Measurements from ENCODE around the gene TAF3.

TAF3 gene

DNA sequence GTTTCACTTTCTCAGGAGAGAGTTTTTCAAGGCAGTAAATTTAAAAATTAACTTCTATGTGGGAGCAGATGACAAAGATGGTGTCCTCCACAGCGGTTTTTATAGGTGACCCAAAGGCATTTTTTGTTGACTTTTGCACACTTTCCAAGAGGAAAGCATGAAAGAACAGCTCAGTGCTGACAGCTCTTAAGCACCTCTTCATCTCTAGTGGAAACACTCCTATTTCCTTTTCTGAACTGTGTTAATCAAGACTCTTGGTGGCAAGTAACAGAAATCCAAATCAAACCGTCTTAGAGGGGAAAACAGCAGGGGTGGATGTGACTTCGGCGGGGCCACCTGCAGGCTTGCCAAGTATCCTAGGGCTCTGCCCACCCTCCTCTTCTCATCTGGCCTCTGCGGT, 164.4 kb downstream of the TAF3 start:
- Histone ChIP-seq H3K27me3 (ENCODE audit: low read depth, low read length) (no peaks in the 10 kb centered on the region), H3K4me1 (ENCODE audit: control insufficient read depth in 1 of 2, insufficient read depth in 2 of 2, low read length in 2 of 2) (no peaks in the 10 kb centered on the region)

DNA sequence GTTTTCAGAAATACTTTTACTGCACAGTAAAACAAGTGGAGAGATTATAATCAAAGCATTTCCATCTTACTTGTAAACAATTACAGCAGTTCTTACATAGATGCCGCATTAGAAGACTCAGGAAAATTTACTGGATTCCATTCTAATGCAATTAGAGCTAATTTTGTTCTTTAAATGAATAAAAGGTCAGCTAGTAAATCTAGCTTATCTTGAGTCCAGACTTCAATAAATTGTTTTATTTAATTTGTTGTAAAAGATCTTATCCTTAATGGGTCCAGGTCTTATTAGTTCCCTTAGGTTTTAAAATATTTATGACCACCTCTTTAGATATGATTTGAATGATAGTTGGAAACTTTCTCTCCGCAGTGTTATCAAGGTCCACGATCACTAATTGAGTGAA, 166.0 kb downstream of the TAF3 start:
- peaks cover 0 to 7% of the 10 kb centered on the region in 2 donors for H3K36me3 ChIP-seq (ENCODE audit: control insufficient read depth in 1 of 2, insufficient read depth in 2 of 2, low read length in 2 of 2)
- H3K4me3 ChIP-seq (ENCODE audit: low read depth in 1 of 2, low read length in 2 of 2) = no peak overlapping the region
- H3K27ac ChIP-seq (ENCODE audit: low read length) = no peak overlapping the region
- H3K4me1 ChIP-seq (ENCODE audit: control insufficient read depth in 1 of 2, insufficient read depth in 2 of 2, low read length in 2 of 2) = no peaks in the 10 kb centered on the region
- H3K9me3 ChIP-seq (ENCODE audit: control insufficient read depth in 1 of 2, low read length in 2 of 2) = no peaks in the 10 kb centered on the region
- H3K27me3 ChIP-seq (ENCODE audit: low read depth, low read length) = no peaks in the 10 kb centered on the region

More for the DNA sequence above, 164.4 kb downstream of the TAF3 start:
- H3K4me3 ChIP-seq (ENCODE audit: low read depth in 1 of 2, low read length in 2 of 2) = no peak overlapping the region
- peaks cover 0 to 17% of the 10 kb centered on the region in 2 donors for H3K36me3 ChIP-seq (ENCODE audit: control insufficient read depth in 1 of 2, insufficient read depth in 2 of 2, low read length in 2 of 2)
- H3K27ac ChIP-seq (ENCODE audit: low read length) = no peak overlapping the region
- H3K9me3 ChIP-seq (ENCODE audit: control insufficient read depth in 1 of 2, low read length in 2 of 2) = no peaks in the 10 kb centered on the region

DNA sequence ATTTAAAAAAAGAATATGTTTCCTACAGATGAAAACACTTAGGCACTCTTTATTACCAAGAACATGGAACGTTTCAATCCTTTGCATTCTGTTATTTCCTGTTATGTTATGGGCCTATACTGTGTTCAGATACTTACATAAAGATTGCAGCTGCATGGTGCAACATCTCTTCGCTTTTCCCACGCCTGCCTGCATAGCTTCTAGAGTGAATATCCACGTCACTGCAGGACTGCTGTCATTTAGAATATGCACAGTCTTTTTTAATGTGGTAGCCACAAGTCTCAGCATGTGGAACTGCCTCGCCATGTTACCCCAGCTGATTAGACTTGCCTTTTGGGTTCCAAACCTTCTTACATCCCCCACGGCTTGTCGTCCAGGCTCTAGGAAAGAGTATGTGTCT, 166.6 kb downstream of the TAF3 start:
- H3K4me3 ChIP-seq (ENCODE audit: low read depth in 1 of 2, low read length in 2 of 2) = no peak overlapping the region
- no peaks in the 10 kb centered on the region for H3K27me3 ChIP-seq (ENCODE audit: low read depth, low read length)
- no peaks in the 10 kb centered on the region for H3K4me1 ChIP-seq (ENCODE audit: control insufficient read depth in 1 of 2, insufficient read depth in 2 of 2, low read length in 2 of 2)
- peaks cover 0 to 7% of the 10 kb centered on the region in 2 donors for H3K36me3 ChIP-seq (ENCODE audit: control insufficient read depth in 1 of 2, insufficient read depth in 2 of 2, low read length in 2 of 2)
- H3K27ac ChIP-seq (ENCODE audit: low read length) = no peak overlapping the region
- no peaks in the 10 kb centered on the region for H3K9me3 ChIP-seq (ENCODE audit: control insufficient read depth in 1 of 2, low read length in 2 of 2)

DNA sequence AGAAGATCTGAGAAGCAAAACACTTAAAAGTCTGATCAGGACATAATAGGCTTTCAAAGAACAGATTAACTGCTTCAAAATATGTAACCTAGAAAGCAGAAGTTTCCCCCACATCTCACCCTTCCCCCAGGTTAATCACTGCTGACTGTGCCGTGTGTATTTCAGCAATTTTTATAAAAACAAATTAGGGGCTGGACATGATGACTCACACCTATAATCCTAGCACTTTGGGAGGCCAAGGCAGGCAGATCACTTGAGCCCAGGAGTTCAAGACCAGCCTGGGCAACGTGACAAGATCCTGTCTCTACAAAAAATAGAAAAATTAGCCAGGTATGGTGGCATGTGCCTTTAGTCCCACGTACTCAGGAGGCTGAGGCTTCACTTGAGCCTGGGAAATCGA, 168.5 kb downstream of the TAF3 start:
- H3K27ac ChIP-seq (ENCODE audit: low read length) = no peak overlapping the region

DNA sequence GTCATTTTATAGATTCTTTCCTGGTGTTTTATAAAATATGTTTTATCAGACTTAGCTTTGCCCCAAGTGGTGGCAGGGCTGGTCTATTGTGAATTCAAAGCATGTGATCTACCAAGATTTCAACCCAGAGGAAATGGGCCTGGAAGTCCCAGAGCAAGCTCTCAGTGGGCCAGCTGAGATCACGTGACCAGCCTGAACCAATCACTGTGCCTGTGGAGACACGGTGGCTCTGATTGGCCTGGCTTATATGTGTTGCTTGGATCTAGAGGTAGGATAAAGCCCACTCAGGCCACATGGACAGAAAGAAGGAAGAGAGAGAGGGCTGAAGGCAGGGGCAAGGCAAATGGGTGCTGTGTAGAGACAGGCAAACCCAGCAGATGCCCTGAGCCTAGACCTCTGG, 170.7 kb downstream of the TAF3 start:
- no peaks in the 10 kb centered on the region for H3K4me1 ChIP-seq (ENCODE audit: control insufficient read depth in 1 of 2, insufficient read depth in 2 of 2, low read length in 2 of 2)
- H3K4me3 ChIP-seq (ENCODE audit: low read depth in 1 of 2, low read length in 2 of 2) = no peak overlapping the region
- no peaks in the 10 kb centered on the region for H3K27me3 ChIP-seq (ENCODE audit: low read depth, low read length)
- H3K9me3 ChIP-seq (ENCODE audit: control insufficient read depth in 1 of 2, low read length in 2 of 2) = no peaks in the 10 kb centered on the region
- H3K27ac ChIP-seq (ENCODE audit: low read length) = no peak overlapping the region
- H3K36me3 ChIP-seq (ENCODE audit: control insufficient read depth in 1 of 2, insufficient read depth in 2 of 2, low read length in 2 of 2) = no peaks in the 10 kb centered on the region

More for the DNA sequence above, 168.5 kb downstream of the TAF3 start:
- Histone ChIP-seq H3K9me3 (ENCODE audit: control insufficient read depth in 1 of 2, low read length in 2 of 2) (no peaks in the 10 kb centered on the region), H3K4me1 (ENCODE audit: control insufficient read depth in 1 of 2, insufficient read depth in 2 of 2, low read length in 2 of 2) (no peaks in the 10 kb centered on the region), H3K27me3 (ENCODE audit: low read depth, low read length) (no peaks in the 10 kb centered on the region), H3K4me3 (ENCODE audit: low read depth in 1 of 2, low read length in 2 of 2) (no peak overlapping the region), H3K36me3 (ENCODE audit: control insufficient read depth in 1 of 2, insufficient read depth in 2 of 2, low read length in 2 of 2) (no peaks in the 10 kb centered on the region)

DNA sequence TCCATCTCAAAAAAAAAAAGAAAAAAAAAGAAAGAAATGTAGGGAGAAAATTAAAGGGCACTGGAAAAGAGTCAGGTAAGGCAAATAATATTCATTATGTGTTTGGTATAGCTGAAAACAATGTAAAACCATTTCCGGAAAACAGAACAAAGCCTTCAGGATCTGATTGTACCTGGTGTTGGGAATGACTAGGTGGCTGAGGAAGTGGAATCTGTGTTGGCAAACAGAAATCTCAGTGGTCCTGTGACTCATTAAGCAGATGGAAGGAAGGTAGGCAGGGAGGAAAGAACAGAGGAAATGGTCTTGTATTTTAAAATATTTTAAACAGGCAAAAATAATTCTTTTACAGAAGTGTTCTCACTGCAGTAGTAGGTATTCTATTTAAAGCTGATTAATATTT, 180.5 kb downstream of the TAF3 start:
- H3K9me3 ChIP-seq (ENCODE audit: control insufficient read depth in 1 of 2, low read length in 2 of 2) = no peaks in the 10 kb centered on the region
- H3K27me3 ChIP-seq (ENCODE audit: low read depth, low read length) = no peaks in the 10 kb centered on the region
- H3K4me1 ChIP-seq (ENCODE audit: control insufficient read depth in 1 of 2, insufficient read depth in 2 of 2, low read length in 2 of 2) = no peaks in the 10 kb centered on the region
- no peak overlapping the region for H3K27ac ChIP-seq (ENCODE audit: low read length)
- peaks cover 0 to 2% of the 10 kb centered on the region in 2 donors for H3K36me3 ChIP-seq (ENCODE audit: control insufficient read depth in 1 of 2, insufficient read depth in 2 of 2, low read length in 2 of 2)
- no peak overlapping the region for H3K4me3 ChIP-seq (ENCODE audit: low read depth in 1 of 2, low read length in 2 of 2)

DNA sequence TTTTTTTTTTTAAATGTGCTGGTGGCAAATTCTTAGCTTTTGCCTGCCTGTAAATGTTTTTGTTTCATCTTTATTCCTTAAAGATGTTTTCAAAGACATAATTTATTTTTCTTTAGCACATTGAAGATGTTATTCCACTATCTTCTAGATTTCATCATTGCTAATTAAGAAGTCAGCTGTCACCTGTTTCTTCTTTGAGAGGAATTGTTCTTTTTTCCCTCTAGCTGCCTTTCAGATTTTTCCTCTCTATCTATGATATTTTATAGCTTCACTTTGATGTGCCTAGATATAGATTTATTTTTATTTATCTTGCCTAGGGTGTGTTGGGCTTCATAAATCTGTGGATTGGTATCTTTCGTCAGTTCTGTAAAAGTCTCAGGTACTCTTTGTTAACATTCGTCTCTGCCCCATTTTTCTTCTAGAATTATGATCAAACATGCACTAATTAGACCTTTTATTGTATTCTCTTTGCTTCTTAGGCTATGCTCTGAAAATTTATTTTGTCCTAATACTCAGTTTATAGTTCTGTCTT, 186.2 kb downstream of the TAF3 start:
- no peaks in the 10 kb centered on the region for H3K27me3 ChIP-seq (ENCODE audit: low read depth, low read length)
- H3K4me1 ChIP-seq (ENCODE audit: control insufficient read depth in 1 of 2, insufficient read depth in 2 of 2, low read length in 2 of 2) = no peaks in the 10 kb centered on the region
- H3K36me3 ChIP-seq (ENCODE audit: control insufficient read depth in 1 of 2, insufficient read depth in 2 of 2, low read length in 2 of 2) = peaks cover 2 to 18% of the 10 kb centered on the region in 2 donors
- peaks cover 7 to 10% of the 10 kb centered on the region in 2 donors for H3K9me3 ChIP-seq (ENCODE audit: control insufficient read depth in 1 of 2, low read length in 2 of 2)
- no peak overlapping the region for H3K27ac ChIP-seq (ENCODE audit: low read length)
- no peak overlapping the region for H3K4me3 ChIP-seq (ENCODE audit: low read depth in 1 of 2, low read length in 2 of 2)

DNA sequence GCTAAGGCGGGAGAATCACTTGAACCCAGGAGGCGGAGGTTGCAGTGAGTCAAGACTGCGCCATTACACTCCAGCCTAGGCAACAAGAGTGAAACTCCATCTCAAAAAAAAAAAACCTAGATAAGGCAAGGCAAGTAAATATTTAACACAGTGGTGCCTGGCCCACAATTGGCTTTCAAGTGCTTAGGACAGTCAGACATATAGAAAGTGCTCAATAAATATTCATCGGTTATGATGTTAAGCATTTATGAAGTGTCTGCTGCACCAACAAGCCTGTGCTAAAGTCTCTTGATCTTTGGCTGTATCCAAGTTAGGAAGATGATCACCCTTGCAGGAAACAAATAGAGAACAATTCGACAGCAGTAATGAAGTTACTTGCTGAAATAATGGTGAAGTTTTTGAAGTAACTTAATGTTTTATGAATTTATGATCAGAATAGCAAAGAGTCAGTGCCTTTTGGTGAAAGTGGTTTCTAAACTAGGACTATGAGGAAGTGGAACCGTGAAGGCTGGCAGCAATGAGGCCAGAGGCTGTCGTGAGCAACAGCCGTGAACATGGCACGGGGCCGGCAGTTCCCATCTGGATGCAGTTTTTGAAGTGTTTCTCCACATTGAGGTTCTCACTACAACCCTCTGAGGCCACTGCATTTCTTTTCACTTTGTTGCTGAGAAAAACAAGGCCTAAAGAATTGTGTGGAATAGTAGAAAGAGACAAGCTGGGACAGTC, 188.1 kb downstream of the TAF3 start:
- Histone ChIP-seq H3K4me3 (ENCODE audit: low read depth in 1 of 2, low read length in 2 of 2) (no peak overlapping the region), H3K9me3 (ENCODE audit: control insufficient read depth in 1 of 2, low read length in 2 of 2) (peaks cover 7 to 10% of the 10 kb centered on the region in 2 donors), H3K36me3 (ENCODE audit: control insufficient read depth in 1 of 2, insufficient read depth in 2 of 2, low read length in 2 of 2) (peaks cover 9 to 34% of the 10 kb centered on the region in 2 donors), H3K27me3 (ENCODE audit: low read depth, low read length) (no peaks in the 10 kb centered on the region), H3K27ac (ENCODE audit: low read length) (no peak overlapping the region), H3K4me1 (ENCODE audit: control insufficient read depth in 1 of 2, insufficient read depth in 2 of 2, low read length in 2 of 2) (no peaks in the 10 kb centered on the region)

DNA sequence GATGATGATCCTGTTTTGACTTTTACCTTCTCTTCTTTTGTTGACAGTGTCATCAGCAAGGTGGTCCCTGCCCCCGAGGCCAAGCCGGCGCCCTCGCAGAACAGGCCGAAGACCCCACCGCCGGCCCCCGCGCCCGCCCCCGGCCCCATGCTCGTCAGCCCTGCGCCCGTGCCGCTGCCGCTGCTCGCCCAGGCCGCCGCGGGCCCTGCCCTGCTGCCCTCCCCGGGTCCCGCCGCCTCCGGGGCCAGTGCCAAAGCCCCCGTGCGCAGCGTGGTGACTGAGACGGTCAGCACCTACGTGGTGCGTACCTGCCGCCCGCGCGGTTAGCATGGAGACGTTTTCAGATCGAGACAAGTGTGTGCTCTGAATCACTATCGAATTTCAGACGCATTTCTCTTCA, 190.7 kb downstream of the TAF3 start:
- no peak overlapping the region for H3K4me3 ChIP-seq (ENCODE audit: low read depth in 1 of 2, low read length in 2 of 2)
- peaks cover 6 to 10% of the 10 kb centered on the region in 2 donors for H3K9me3 ChIP-seq (ENCODE audit: control insufficient read depth in 1 of 2, low read length in 2 of 2)
- H3K27me3 ChIP-seq (ENCODE audit: low read depth, low read length) = no peaks in the 10 kb centered on the region
- no peak overlapping the region for H3K27ac ChIP-seq (ENCODE audit: low read length)
- no peaks in the 10 kb centered on the region for H3K4me1 ChIP-seq (ENCODE audit: control insufficient read depth in 1 of 2, insufficient read depth in 2 of 2, low read length in 2 of 2)
- peaks cover 12 to 42% of the 10 kb centered on the region in 2 donors for H3K36me3 ChIP-seq (ENCODE audit: control insufficient read depth in 1 of 2, insufficient read depth in 2 of 2, low read length in 2 of 2)

DNA sequence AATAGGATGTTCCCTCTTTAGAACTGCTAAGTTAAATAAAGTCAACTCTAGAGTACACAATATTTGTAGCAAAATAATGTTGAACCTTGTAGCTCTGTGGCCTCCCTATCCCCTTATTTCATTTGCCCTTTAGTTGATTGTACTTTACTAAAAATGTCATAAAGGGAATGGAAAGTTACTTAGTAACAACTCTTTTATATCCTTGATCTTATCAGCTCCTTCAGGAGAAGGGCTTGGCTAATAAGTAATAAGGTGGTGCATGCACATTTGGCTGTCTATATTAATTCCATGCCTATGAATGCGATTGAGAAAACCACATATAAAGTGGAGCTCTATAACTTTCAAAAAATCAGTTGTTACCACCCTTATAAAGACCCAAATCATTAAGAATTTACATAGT, 194.7 kb downstream of the TAF3 start:
- Histone ChIP-seq H3K27ac (ENCODE audit: low read length) (no peak overlapping the region), H3K36me3 (ENCODE audit: control insufficient read depth in 1 of 2, insufficient read depth in 2 of 2, low read length in 2 of 2) (peaks cover 24 to 50% of the 10 kb centered on the region in 2 donors), H3K4me1 (ENCODE audit: control insufficient read depth in 1 of 2, insufficient read depth in 2 of 2, low read length in 2 of 2) (no peaks in the 10 kb centered on the region), H3K4me3 (ENCODE audit: low read depth in 1 of 2, low read length in 2 of 2) (no peak overlapping the region), H3K27me3 (ENCODE audit: low read depth, low read length) (no peaks in the 10 kb centered on the region), H3K9me3 (ENCODE audit: control insufficient read depth in 1 of 2, low read length in 2 of 2) (no peaks in the 10 kb centered on the region)

DNA sequence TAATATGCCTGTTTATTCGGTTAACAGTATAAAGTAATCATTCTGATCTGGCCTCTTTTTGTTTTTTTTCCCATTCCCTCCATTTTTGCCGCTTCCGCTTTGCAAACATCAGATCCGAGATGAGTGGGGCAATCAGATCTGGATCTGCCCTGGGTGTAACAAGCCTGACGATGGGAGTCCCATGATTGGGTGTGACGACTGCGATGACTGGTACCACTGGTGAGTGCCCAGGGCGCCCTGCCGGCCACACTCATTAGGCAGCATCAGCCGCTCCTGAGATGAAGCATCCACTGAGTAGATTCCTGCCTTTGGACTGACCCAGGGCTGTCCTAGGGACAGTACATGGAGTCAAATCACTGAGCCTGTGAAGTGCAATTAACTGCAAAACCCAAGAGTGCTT, 195.3 kb downstream of the TAF3 start:
- Histone ChIP-seq H3K9me3 (ENCODE audit: control insufficient read depth in 1 of 2, low read length in 2 of 2) (no peaks in the 10 kb centered on the region), H3K27me3 (ENCODE audit: low read depth, low read length) (no peaks in the 10 kb centered on the region), H3K4me3 (ENCODE audit: low read depth in 1 of 2, low read length in 2 of 2) (no peak overlapping the region), H3K27ac (ENCODE audit: low read length) (no peak overlapping the region), H3K36me3 (ENCODE audit: control insufficient read depth in 1 of 2, insufficient read depth in 2 of 2, low read length in 2 of 2) (peaks cover 24 to 48% of the 10 kb centered on the region in 2 donors), H3K4me1 (ENCODE audit: control insufficient read depth in 1 of 2, insufficient read depth in 2 of 2, low read length in 2 of 2) (no peaks in the 10 kb centered on the region)

DNA sequence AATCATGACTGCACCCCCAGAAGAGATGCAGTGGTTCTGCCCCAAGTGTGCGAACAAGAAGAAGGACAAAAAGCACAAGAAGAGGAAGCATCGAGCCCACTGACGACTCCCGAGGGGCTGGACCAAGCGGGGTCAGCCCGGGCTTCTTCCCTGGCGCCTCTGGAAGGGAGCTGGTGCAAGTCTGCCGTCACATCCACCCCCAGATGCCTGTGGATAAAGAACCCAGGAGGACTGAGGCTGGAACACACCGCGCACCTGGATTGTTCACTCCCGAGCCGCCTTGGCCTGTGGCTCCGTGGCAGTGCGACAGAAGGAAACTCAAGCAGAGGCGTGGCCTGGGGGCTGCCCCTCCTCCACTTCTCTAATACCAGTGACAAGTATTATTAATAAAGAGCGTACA, 196.3 kb downstream of the TAF3 start:
- Histone ChIP-seq H3K36me3 (ENCODE audit: control insufficient read depth in 1 of 2, insufficient read depth in 2 of 2, low read length in 2 of 2) (peaks cover 24 to 41% of the 10 kb centered on the region in 2 donors), H3K4me3 (ENCODE audit: low read depth in 1 of 2, low read length in 2 of 2) (no peak overlapping the region), H3K9me3 (ENCODE audit: control insufficient read depth in 1 of 2, low read length in 2 of 2) (no peaks in the 10 kb centered on the region), H3K27ac (ENCODE audit: low read length) (no peak overlapping the region), H3K4me1 (ENCODE audit: control insufficient read depth in 1 of 2, insufficient read depth in 2 of 2, low read length in 2 of 2) (no peaks in the 10 kb centered on the region), H3K27me3 (ENCODE audit: low read depth, low read length) (no peaks in the 10 kb centered on the region)
